HG03159 (cell line): ENCODE results near the gene COBL.

Experiments
- ATAC-seq: cut with Tn5 transposase; IDR thresholded peaks from one replicate; pipeline ENCODE4 v1.9.1; 2021; ENCODE audit warnings: mild to moderate bottlenecking, moderate library complexity; ENCODE audit not compliant: unreplicated experiment

The COBL gene

DNA sequence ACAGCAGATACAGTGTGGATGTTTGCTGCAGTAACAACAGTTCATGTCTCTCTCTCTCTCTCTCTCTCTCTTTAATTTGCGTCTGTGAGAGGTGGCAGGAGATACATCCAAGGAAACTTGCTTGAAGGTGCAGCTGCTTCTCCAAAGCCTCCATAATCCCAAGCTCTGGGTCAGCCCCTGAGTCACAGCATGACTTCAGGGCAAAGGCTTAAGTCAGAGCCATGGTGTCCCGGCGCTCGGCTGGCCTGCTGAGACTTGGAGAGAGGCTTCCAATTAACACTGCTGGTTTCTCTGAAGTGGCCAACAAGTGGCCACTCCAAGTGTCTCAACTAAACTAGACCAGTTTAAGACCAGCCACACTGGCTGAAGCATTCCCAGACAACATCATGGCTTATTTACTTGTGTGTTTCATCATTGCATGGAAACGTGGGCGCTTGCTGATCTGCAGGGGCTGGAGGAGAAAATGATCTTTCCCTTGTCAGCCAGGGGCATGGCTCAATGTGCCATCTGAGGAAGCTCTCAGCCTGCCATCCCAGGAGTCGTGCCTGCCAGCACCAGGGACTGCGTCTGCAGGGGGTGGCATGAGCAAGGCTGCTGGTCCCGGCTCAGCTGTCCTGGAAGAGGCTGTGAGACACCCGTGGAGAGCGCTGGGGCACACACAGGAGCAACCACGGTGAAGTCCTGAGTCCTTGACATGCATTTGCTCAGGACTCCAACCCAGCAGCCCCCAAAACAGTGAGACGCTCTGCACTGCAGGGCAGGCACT, 254.2 kb downstream of the COBL start:
- ATAC-seq: no peak

DNA sequence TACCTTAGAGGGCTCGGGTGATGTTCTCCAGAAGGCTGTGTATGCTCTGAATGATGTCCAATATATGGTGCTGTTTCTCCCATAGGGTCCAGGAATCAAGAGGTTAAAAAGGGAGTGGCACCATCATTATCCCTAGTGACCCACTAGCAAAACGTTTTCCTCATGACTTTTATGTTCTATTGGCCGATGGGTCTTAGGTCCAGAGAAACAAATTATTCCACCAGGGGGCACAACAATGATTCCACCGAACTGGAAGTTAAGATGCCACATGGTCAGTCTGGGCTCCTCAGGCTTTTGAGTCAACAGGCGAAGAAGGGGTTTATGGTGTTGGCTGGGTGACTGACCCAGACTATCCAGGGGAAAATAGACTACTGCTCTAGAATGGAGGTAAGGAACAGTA, 256.1 kb downstream of the COBL start:
- ATAC-seq: no peak

DNA sequence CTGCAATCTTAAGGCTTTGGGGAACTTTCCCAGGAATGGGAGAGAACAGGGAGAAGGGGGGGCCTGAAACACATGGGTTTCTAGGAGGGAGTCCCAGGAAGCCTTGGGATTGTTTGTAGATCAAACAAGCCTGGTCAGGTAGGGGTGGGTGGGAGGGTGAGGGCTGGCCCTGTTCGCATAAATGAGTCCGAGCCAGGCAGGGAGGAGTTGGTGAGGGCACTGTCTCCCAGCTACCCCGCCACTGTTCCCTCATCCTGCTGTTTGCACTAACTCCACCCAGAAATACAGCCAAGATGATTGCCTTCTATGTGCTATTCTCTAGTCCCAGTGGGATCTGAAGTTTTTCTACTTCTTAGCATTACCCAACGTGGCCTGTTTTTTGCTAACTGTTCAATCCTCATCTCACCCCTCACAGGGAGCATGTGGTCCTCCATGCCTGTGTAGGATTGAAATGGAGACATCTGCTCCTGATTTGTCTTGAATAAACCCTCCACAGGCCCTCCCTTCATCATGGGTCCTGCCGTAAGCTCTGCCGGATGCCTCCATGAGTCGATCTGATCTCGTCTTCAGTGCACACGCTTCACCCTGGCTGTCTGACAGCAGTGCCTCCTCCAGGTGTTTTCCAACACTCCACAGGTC, 257.0 kb downstream of the COBL start:
- no peak for ATAC-seq

DNA sequence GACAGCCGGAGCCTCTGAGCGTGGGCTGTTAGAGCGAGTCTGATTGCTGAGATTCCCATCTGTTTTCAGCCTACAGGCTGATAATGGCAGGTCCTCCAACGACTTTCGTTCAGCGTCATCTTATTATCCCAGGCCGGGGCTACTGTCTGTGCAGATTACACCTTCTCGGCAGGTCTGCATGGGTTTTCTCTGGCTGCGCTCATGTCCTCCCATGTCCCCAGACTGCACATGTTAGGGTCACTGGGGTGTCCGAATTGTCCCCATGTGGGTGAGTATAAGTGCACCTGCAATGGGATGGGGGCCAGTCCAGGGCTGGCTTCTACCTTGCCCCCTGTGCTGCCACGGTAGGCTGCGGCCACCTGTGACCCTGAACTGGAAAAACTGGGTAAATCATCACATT, 257.8 kb downstream of the COBL start:
- ATAC-seq: no peak

DNA sequence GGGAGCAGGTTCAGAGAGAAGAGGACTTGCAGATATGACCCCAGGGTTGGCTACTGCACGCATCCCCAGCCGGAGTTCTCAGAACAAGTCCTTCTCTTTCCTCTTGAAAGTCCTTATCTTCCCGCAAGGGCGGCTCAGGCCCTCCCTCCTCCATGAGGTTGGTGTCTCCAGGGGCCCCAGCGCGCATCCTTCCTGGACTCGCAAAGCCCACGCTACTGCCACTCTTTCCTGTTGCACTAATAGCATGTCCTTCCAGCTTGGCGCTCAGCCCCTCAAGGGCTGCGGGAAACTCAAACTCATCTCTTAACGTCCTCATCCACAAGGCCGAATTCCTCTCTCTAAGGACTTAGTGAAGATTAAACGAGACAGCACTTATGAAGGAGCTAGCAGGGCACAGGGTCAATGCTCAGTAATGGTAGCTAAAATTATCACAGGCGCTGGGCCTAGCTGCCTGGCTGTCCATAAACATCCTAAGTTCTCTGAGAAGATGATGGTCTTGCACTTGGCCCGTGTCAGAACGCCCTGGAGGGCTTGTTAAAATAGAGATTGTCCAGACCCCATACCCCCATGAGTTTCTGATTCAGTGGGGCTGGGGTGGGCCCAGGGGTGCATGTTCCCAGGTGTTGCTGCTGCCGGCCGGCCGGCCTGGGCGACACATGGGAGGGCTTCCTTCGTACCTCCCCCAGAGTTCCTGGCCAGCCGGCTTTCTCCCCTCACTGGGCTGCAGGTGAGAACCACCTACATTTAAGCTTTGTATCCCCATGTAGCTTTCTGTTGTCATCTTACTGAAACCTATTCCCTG, 261.4 kb downstream of the COBL start:
- ATAC-seq: no peak

DNA sequence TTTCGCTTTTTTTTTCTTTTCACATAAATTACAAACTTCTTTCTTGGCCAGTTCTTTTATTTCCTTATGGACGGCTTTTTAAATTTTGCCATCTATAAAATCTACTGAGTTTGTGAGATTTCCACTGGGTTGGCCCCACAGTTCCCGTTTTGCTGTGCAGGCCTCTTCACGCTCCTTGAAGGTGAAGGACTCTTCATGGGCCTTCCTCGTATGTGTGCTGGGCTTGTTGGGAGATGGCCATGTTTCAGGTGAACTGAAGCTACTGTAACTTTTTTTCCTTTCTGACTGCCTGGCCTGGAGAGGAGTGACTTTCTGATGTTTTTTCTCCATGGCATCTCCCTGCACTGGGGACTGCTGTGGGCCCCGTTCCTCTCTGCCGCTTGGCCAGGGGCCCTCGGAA, 262.4 kb downstream of the COBL start:
- no peak for ATAC-seq

DNA sequence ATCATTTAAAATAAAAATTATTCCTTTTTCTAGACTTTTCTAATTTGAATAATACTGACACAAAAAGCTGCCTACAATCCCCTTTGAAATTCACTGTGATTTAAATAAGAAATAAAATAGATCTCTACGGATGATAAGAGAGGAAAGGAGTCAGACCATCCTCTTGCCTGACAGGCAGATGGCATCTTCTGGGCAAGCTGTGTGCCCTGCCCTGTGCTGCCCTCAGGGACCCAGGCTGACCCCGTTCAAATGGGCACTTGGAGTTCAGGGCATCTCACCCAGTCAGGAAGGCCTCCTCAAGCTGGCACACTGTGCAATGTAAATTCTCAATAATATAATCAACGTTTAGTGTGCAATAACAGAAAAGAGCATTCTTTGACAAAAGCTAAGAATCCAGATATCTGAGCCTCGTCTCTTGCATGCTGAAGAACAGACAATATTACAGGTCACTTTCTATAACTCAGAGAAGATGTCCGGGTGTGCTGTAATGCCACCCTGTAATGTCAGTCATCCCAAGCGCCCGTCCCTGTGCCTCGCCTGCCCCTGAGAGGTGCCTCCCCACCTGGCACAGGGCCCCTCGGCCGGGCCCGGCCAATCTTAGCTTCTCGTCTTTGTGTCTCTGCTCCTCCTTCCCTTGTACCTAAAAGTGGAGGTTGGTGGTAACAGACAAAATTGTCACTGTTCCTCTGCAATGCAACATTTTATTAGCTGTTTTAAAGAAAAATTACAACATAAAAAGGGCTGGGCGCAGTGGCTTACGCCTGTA, 263.3 kb downstream of the COBL start:
- no peak for ATAC-seq

DNA sequence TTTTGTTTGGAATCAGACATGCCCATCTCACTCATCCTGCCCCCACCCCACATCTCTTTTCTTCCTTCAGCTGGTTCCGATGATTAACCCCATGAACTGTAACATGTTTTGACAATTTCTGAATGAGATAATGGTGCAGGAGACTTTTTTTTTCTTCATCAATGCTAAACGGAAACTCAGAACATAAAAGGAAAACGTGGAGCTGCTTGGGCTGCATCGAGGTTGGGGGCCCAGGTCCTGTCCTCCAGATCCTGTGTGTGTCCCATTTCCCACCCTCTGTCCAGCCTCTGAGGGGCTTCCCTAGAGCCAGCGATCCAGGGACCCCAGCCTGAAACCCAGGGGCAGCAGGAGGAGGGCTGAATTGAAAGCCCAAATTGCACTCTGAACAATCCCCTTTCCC, 270.1 kb downstream of the COBL start:
- no peak for ATAC-seq

DNA sequence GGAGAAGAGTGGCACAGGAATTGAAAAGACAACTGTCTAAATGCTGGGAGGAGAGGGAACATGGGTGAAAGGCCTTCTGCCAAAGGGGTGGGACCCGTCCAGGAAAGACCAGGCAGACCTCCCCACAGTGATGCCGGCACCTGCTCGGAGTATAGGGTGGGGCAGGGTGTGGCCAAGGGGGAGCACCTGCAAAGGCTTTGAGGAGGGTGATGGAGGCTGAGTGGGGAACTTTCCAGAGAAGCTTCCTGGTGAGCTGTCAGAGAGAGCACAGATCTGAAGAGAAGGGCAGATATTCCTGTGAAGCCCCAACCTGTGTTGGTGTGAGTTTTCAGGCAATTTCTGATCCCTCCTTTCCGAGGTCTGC, 270.5 kb downstream of the COBL start:
- no peak for ATAC-seq

DNA sequence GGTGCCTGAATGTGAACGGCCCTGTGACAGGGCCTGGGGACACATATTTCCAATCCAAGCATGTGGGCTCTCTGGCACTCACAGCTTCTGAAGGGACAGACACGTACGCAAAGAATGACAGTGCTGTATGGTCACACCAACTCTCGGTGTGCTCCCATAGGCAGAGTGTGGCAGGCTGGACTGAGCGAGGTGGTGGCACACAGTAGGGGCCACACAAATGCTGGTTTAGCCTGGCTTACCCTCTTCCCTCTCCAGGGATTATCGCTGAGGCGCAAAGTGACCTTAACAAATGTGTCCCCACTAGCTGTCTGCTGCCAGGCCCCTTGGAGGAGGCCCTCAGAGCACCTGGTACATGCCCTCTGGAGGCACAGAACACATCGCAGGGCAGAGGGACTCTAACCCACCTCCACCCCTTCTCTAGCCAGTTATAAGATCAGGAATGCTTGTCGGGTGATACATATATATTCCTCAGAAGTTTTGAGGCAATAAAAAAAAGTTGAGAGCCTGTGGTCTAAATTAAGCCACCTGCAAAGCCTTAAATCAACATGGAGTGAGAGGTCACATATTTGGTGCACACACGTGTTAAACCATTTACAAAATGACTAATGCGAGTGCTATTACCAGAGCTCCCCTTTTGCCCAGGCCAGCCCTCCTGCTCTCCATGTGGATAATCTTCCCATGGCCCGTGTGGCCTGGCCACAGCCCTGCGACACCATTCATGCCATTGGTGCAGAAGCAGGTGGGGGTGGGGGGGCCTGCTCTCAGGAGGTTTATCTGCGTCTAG, 271.1 kb downstream of the COBL start:
- ATAC-seq: no peak

DNA sequence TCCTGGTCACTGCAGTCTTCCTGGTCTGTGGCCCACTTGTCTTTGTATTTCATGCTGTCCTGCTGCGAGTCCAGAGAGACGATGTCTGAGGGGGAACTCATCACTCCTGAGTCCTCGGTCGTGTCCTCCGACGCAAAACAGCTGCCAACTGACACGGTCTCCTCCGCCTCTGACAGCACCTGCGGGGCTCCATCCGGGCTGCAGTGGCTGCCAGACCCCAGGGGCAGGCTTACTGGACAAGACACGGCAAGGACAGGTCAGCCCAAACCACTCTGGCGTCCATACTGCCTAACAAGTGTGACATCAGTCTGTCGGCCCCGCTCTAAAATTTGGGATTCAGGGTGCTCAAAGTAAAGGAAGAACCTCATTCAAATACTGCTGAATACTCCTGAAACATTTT, 273.1 kb downstream of the COBL start:
- ATAC-seq: no peak

DNA sequence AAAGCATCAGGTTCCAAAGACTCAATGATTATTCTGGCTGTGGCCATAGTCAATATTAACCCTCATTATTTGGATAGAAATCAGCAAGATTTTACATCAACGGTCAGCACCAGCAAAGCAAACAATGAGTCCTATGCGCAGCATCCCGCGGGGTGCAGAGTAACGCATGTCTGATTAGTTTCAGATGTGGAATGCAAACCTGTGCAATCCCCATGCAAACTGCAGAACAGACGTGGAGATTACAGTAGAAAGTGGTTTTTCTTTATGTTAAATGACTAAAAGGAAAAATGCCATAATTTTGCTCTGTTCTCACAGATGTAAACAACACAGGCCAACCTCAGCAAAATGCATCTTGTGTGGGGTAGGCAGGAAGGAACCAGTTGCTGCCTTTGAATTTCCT, 275.8 kb downstream of the COBL start:
- ATAC-seq: no peak

DNA sequence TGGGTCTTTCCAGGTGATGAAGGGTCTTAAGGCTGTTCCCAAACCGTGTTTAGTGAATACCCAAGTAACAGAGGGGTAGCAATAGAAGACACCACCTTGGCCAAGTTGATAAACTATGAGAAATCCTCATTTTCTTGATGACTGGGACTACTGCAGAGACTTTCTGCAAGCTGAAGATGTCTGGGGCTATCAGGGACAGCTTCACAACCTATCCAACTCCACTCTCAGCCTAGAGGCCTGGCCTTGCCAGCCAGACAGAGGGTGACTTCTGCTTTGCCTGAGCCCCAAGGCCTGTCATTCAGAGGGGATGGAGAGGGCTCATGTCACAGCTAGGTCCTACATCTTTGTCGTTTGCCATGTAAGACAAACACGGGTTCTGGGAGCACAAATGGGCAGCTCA, 278.0 kb downstream of the COBL start:
- no peak for ATAC-seq

DNA sequence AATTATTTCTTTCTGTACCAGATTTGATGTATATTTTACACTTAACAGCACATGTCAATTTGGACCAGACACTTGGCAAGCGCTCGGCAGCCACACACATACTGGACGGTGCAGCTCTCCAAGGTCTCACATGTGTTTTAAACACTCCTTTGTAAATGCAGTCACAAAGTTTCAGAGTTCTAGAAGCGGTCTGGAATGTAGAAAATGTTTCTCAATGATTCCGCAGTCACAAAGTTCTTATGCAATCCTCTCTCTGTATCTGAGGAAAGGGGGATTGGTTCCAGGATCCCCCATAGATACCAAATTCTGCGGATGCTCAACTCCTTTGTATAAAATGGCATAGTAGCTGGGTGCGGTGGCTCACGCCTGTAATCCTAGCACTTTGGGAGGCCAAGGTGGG, 280.9 kb downstream of the COBL start:
- no peak for ATAC-seq

DNA sequence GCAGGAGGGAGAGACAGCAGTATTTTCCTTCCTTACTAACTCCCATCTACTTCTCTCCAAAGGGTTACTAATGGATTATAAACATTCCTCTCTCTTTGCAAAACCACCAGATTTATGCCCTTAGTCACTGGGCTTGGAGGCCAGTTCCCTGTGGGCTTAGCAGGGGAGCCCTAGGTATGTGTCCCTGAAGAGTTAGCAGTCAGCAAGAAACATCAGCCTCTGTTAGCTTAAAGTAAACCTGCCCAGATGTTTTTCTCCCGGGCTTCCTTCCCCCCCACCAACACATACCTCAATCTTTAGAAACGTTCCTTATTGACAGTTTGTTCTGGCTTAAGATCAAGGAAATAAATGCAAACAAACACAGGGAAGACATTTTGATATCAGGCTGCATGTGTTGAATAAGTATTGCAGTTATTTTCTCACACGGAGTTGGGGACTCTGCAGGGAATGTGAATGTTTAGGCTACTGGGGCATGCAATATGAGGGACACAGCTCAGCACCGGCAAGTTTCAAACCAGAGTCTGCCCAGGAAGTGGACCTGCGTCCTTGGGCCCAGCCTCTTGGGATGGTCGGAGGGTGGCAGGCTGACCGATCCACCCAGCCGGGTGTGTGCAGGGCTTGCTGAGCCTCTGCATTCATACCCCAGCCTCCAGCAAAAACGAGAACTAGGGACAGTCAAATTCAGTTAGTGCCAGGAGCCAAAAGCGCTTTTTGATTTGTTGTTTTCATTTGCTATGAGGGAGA, 281.9 kb downstream of the COBL start:
- ATAC-seq: no peak

DNA sequence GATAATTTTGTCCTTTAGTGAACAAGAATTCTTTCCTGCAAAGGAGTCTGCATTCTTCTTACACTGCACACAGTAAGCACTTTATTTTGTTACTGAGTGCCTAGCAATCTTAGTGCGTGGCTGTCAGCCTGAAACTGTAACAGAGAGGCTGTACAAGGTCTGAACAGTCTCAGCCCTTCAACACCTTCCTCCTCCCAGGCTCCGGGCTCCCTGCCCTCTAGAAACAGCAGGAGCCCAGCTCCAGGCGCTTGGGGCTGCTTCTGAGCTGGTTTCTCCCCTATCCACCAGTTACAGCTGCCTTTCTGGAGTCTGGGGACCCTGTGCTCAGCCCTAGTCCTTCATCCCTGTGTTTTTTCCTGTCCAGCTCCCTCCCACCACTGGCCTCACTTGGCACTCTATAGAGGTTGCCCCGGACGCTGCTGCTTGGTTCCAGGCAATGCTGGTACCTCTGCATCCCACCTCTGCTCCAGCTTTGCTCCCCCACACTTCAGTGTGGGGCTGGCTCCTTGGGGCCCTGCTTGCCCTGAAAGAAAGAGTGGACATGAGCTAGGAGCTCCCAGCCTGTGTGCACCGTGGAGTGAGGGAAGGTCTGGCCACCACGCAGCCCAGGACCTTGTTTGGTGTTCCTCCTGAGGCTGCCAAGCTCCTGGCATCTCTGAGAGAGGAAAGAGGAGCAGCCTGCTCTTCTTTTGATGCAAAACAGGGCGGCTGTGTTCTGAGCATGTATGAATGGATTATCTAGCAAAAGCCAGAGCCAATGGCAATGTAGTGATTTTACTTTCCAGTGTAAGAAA, 282.7 kb downstream of the COBL start:
- no peak for ATAC-seq

DNA sequence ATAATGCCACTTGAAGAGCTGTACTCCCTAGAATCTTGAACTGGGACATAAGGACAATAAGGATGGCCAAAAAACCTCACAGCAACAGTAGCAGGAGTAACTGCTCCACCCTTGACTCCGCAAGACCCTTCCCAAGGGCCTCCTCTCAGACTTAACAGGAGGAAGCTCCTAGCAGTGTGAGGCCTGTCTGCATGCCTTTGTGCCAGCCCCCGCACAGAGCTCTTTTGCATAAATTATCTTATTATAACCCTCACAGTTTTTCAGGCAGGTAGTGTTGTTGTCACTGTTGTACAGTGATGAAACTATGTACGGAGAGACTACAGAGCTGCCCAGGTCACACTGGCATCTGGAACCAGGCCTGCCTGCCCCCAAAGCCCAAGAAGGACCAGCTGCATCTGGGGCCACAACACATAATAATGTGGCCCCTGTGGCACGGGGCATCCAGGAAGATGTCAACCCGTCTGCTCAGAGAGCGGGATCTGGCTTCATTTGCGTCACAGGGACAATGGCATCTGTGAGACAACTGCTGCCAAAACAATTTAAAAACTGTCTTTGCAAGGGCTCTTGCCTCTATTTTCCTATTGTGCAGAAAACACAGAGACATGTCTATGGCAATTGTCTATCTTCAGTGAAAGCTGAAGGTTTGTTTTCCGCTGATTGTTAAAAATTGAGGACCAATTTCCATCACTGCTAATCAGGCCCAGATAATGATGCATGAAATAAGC, 284.7 kb downstream of the COBL start:
- ATAC-seq: no peak

DNA sequence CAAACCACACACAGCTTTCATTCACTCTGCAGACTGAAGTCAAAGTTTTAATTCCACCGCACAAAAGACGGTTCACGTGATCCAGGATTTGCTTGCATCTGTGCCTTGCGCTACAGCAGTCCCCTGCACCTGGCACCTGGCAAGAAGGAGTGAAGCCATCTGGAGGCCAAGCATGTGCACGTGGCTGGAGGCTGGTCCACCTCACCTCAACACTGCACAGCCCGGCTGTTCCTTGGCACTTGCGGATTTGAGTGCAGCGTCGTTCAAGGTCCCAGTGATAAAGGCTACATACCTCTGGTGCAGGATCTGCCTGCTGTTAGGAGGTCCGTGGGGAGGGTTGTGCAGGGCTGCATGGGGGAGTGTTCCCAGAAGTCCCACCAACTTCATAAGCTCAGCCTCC, 285.4 kb downstream of the COBL start:
- ATAC-seq: no peak
